GM19025 (cell line): ENCODE data around the gene ZNF416.

ENCODE experiments used
- ATAC-seq: cut with Tn5 transposase; IDR thresholded peaks from one replicate; pipeline ENCODE4 v1.9.1; 2021; ENCODE audit warnings: mild to moderate bottlenecking, low read depth, moderate library complexity; ENCODE audit not compliant: unreplicated experiment

Gene ZNF416

GRCh38 chr19:57578487-57579205 is at the start of gene ZNF416:
Gene ZNF416 (minus strand): TSS chr19:57578911. CDS start chr19:57578704, 207 bp downstream.
- peak; percentile 94 for ATAC-seq

DNA sequence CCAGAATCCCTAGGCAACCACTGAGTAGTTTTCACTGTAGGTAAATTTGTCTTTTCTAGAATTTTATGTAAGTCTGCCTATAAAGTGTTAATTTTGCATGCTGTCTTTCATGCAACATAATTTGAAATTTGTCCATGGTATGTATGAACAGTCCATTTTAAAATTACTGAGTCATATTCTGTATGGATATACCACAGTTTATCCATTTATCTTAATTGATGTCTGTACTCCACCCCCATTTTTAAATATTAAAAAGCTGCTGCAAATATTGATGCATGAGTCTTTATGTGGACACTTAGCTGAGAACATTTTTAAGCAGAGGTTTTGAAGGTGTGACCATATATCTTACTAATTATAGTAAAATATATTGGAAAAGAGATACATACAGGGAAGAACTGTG is 44.4 kb upstream of the ZNF416 start:
- ATAC-seq: no peak

- ATAC-seq: no peak
These were observed 42.1 kb upstream of the ZNF416 start for GRCh38 chr19:57620673-57621348.

- ATAC-seq: no peak
These were observed 36.6 kb upstream of the ZNF416 start for GRCh38 chr19:57615346-57615745.

DNA sequence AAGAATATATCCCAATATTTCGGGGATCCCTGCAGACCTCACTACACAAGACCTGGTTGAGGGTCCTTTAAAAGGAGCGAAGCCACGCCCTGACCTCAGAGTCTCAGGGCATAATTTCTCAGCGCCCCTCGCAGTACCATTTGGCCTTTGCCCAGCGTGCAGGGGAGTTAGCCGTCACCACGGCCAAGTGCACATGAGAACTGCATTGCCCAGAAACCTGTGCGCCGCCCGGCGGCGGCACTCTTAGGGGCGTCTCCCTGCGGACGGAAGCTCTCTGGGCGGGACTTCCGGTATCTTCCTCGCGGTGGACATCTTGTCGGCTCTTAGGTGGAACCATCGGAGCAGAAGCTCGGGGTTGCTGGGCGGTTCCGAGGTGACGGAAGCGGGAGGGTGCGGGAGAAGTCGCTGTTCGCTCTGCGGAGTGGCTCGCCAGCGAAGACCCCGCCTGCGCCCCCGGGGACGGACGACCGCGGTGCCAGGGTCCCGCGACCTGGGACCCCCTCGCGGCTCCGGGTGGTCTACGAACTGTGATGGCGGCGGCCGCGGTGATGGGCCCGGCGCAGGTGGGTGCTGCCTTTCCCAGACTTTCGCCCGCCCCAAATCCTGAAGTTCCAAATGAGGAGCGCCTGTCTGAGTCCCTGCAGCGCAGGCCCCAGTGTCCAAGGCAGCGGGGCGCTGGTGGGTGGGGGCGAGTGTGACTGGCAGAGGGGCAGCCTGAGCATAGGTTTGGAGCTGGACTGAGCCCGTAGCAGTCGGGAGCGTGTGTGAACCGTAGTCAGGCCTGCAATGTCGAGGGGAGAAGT is 35.4 kb upstream of the ZNF416 start, which contains the start of gene ZNF134:
Gene ZNF134 (plus strand): TSS at position 302 of the 803 bp plus-strand sequence. CDS start 5,227 bp downstream, outside the sequence.
- peak; percentile 89 for ATAC-seq

DNA sequence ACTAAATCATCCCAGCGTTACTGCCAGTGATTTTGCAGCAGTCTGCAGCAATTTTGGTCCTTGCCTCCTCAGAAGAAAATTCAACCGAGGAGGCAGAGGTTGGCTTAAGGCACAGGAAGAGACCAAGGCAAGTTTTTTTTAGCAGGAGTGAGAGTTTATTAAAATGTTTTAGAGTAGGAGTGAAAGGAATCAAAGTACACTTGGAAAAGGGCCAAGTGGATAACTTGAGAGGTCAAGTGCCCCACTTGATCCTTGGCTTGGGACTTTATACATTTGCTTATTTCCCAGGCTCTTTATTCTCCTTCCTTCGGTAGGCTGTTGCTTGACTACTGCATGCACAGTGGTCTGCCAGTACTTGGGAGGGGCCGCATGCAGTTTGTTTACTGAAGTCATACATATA is 32.4 kb upstream of the ZNF416 start:
- ATAC-seq: no peak

DNA sequence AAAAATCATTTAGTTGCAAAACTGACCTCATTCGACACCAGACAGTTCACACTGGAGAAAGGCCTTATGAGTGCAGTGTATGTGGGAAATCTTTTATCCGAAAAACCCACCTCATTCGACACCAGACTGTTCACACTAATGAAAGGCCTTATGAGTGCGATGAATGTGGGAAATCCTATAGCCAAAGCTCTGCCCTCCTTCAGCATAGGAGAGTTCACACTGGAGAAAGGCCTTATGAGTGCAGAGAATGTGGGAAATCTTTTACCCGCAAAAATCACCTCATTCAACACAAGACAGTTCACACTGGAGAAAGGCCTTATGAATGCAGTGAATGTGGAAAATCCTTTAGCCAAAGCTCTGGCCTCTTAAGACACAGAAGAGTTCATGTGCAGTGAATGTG is 28.2 kb upstream of the ZNF416 start:
- ATAC-seq: no peak

GRCh38 chr19:57599761-57600383 is 21.2 kb upstream of the ZNF416 start, which contains the start of gene ZNF530:
Gene ZNF530 (plus strand): TSS chr19:57599885. CDS start chr19:57604346, 4,461 bp downstream.
- ATAC-seq: peak; percentile 99

DNA sequence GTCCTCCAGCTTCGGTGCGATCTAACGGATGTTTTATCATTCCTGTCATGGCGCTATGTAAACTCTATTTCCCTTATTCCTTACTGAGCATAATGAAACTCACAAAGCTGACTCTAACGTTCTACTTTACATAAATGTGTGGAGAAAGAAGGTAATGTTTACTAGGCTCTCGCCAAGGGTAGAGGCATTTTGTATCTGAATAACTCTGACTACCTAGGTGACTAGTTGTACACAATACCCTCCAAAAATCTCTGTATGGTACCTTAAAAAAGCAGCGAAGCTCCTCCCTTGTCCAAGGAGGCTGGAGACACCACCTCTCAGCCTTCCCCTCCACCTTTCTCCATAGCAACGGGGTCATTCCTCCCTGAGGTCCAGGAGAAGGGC is 20.7 kb upstream of the ZNF416 start:
- ATAC-seq: no peak

DNA sequence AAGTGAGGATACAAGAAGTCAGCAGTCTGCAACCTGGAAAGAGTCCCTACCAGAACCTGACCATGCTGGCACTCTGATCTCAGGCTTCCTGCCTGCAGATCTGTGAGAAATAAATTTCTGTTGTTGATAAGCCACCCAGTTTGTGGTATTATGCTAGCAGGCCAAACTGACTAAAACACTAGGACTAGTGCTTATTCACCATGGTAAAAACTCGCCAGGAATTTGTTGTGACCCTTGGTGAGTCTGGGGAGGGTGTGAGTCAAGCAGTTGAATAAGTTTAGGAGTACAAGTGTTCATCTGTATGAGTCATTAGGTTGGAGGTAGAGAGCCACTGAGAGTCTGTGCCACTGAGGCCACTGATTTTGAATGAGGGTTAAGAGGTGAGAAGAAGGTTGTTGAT is 8.8 kb upstream of the ZNF416 start:
- ATAC-seq: no peak

GRCh38 chr19:57583521-57584416 is 5.1 kb upstream of the ZNF416 start, which contains the start of gene ZIK1:
Gene ZIK1 (plus strand): TSS chr19:57584145. CDS start chr19:57584357, 212 bp downstream.
- peak; percentile 77 for ATAC-seq

DNA sequence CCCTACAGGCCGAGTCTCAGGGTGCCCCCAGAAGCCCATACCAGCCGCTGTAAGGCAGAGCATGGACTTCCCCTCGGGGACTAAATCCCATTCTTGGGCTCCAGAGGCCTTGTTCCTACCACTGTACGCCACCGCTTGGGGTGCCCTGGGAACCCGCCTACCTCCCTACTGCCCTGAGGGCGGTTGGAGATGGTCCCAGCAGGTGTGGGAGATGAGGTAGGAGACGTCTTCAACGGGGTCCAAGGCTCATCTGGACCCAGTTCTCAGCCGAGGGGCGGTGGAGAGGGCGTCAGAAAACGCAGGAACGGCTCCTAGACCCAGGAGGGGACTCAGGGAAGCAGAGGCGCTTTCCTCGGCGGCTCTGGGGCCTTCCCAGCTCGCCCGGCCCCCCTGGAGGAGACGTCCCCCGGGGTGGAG is 4.4 kb upstream of the ZNF416 start:
- ATAC-seq: no peak

DNA sequence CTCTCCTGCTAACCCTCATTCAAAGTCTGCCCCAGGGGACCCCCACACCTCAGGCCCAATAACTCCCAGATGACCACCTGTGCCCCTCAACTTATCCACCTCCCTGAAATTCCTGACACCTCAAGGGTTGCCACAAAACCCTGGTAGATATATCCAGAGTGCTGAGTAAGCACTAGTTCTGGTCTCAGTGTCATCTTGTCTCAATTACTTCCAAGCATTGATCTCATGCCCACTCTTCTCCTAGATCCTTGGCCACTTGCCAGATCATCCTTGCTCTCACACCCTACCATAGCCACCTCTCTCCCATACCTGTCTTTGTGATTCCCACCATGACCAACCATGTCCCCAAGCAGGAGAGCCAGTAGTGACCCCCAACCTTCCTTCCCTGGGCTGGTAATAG is 2.0 kb downstream of the ZNF416 start:
- no peak for ATAC-seq

DNA sequence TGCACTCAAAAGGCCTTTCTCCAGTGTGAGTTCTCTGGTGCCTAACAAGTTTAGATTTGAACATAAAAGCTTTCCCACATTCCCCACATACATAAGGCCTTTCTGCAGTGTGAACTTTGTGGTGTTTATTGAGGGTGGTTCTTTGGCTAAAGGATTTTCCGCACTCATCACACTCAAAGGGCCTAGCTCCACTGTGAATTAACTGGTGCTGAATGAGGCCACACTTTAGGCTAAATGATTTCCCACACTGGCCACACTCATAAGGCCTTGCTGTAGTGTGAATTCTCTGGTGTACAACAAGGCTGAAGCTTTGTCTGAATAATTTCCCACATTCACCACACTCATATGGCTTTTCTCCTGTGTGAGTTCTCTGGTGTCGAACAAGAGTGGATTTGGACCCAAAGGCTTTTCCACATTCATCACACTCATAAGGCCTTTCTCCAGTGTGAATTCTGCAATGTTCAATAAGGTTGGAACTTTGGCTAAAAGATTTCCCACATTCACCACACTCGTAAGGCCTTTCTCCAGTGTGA is 6.2 kb downstream of the ZNF416 start:
- no peak for ATAC-seq

DNA sequence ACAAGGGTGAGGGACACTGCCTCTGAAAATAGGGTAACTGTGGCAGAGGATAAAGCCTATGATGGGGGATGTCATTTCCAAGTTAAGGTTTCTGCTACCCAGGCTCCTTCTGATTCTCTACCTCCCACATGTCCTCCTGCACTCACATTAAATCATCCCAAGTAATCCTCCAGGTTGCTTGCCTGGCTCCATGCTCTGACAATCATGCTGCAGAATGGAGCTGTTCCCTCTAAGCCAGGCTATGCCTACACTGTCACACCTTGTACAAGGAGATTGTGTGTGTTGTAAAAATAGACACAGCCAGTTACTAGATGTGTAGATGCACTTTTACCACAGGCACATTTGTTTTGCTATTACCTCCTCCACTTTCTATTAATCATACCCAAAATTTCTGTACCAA is 8.0 kb downstream of the ZNF416 start:
- ATAC-seq: no peak

- ATAC-seq: no peak
These were observed 12.1 kb downstream of the ZNF416 start for GRCh38 chr19:57566396-57567265.

GRCh38 chr19:57563547-57563946 is 15.2 kb downstream of the ZNF416 start:
- ATAC-seq: no peak

GRCh38 chr19:57560049-57560491 is 18.6 kb downstream of the ZNF416 start:
- no peak for ATAC-seq
